ENCODE measurements around the gene PRAC2.

The PRAC2 gene

GRCh38 chr17:48761114-48761513, 38.1 kb downstream of the PRAC2 start:
- no peak for TF ChIP-seq POLR2AphosphoS5 (IDR thresholded peaks at IDR 0.05; ENCODE audit: low read depth, low read length)
- no peak for TF ChIP-seq POLR2A (IDR thresholded peaks at IDR 0.05; ENCODE audit: low read depth, low read length)
- no peak for TF ChIP-seq POU2F2 (IDR thresholded peaks at IDR 0.05; ENCODE audit: low read depth, low read length)
- no peak for TF ChIP-seq SPI1 (IDR thresholded peaks at IDR 0.05; ENCODE audit: low read depth, low read length)
- TF ChIP-seq TAF1 (IDR thresholded peaks at IDR 0.05; ENCODE audit: low read depth, low read length), result no peak
- TF ChIP-seq PAX5 (IDR thresholded peaks at IDR 0.05; ENCODE audit: insufficient read depth, low read length, severe bottlenecking), result no peak
- no peak for DNase-seq (ENCODE audit: insufficient read length, low spot score)
- FAIRE-seq, result no peak

GRCh38 chr17:48767263-48767774, 44.3 kb downstream of the PRAC2 start:
- no peak for DNase-seq (ENCODE audit: insufficient read length, low spot score)
- FAIRE-seq, result no peak

GRCh38 chr17:48769009-48769675, 46.2 kb downstream of the PRAC2 start:
- DNase-seq (ENCODE audit: insufficient read length, low spot score) (no peak), FAIRE-seq (no peak)
- TF ChIP-seq POLR2A (IDR thresholded peaks at IDR 0.05; ENCODE audit: low read depth, low read length), result no peak
- TF ChIP-seq SPI1 (IDR thresholded peaks at IDR 0.05; ENCODE audit: low read depth, low read length), result no peak
- no peak for TF ChIP-seq TAF1 (IDR thresholded peaks at IDR 0.05; ENCODE audit: low read depth, low read length)
- no peak for TF ChIP-seq POU2F2 (IDR thresholded peaks at IDR 0.05; ENCODE audit: low read depth, low read length)
- no peak for TF ChIP-seq PAX5 (IDR thresholded peaks at IDR 0.05; ENCODE audit: insufficient read depth, low read length, severe bottlenecking)
- TF ChIP-seq POLR2AphosphoS5 (IDR thresholded peaks at IDR 0.05; ENCODE audit: low read depth, low read length), result no peak

More at GRCh38 chr17:48767263-48767774, 44.3 kb downstream of the PRAC2 start:
- no peak for TF ChIP-seq SPI1 (IDR thresholded peaks at IDR 0.05; ENCODE audit: low read depth, low read length)
- TF ChIP-seq POLR2A (IDR thresholded peaks at IDR 0.05; ENCODE audit: low read depth, low read length), result no peak
- TF ChIP-seq POLR2AphosphoS5 (IDR thresholded peaks at IDR 0.05; ENCODE audit: low read depth, low read length), result no peak
- TF ChIP-seq PAX5 (IDR thresholded peaks at IDR 0.05; ENCODE audit: insufficient read depth, low read length, severe bottlenecking), result no peak

DNA sequence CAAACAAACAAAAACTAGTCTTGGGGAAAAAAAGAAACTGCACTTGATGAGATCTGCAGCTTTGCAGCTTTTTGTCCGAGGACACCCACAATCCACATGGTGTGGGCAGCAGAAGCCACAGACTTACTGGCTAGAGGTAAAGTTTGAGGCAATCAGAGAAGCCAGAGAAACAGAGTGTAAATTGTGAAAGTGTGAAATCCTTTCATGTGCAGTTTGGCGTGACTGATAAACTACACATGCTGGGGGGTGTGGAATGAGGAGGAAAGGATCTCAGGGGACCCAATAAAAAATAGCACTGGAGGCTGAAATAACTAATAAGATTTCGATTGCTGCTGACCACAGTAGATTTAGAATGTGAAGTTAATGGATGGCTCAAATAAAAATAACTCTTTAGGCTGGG, 48.0 kb downstream of the PRAC2 start:
- TF ChIP-seq POLR2AphosphoS5 (IDR thresholded peaks at IDR 0.05; ENCODE audit: low read depth, low read length) (no peak), PAX5 (IDR thresholded peaks at IDR 0.05; ENCODE audit: insufficient read depth, low read length, severe bottlenecking) (no peak), SPI1 (IDR thresholded peaks at IDR 0.05; ENCODE audit: low read depth, low read length) (no peak), TAF1 (IDR thresholded peaks at IDR 0.05; ENCODE audit: low read depth, low read length) (no peak), POLR2A (IDR thresholded peaks at IDR 0.05; ENCODE audit: low read depth, low read length) (no peak), POU2F2 (IDR thresholded peaks at IDR 0.05; ENCODE audit: low read depth, low read length) (no peak)
- DNase-seq (ENCODE audit: insufficient read length, low spot score) (no peak), FAIRE-seq (peak; percentile 16)

GRCh38 chr17:48773245-48773644, 50.3 kb downstream of the PRAC2 start:
- FAIRE-seq (no peak), DNase-seq (ENCODE audit: insufficient read length, low spot score) (no peak)
- TF ChIP-seq POU2F2 (IDR thresholded peaks at IDR 0.05; ENCODE audit: low read depth, low read length) (no peak), PAX5 (IDR thresholded peaks at IDR 0.05; ENCODE audit: insufficient read depth, low read length, severe bottlenecking) (no peak), POLR2AphosphoS5 (IDR thresholded peaks at IDR 0.05; ENCODE audit: low read depth, low read length) (no peak), TAF1 (IDR thresholded peaks at IDR 0.05; ENCODE audit: low read depth, low read length) (no peak), POLR2A (IDR thresholded peaks at IDR 0.05; ENCODE audit: low read depth, low read length) (no peak), SPI1 (IDR thresholded peaks at IDR 0.05; ENCODE audit: low read depth, low read length) (no peak)

All from GM12891 (cell line).